A549 (cell line): ENCODE data around the gene WASHC3. TPM values are rescaled to one million over a fixed set of nuclear protein-coding genes. Genes with fewer than 3 reads are reported as not detected.

Source experiments
- polyA plus RNA-seq, 4 experiments: library from polyadenylated mRNA; depleted of rRNA in 3 of 4; stranded (reverse); fragments of >200 nt; fragmentation: RNase III in 1 of 4; extraction: RNeasy Plus Mini Kit Qiagen cat#74134 plus additional on column Dnase treatment in 1 of 4; gene quantifications; 2 replicates in 3 of 4; 3 replicates in 1 of 4; pipeline ENCODE4 v1.2.3, GENCODE V29; 2011 to 2017

WASHC3 gene
- polyA plus RNA-seq, 2 of the 4 experiments (the other 2 are of a cell fraction), result 39.1 to 54.9 TPM

Other genes with a start within 250 kb of the WASHC3 start
- 29.3 and 35.2 TPM in 2 replicates for gene GNPTAB, start 231.0 kb downstream of the WASHC3 start, polyA plus RNA-seq (2011; rRNA removed)
- gene GNPTAB, start 231.0 kb downstream of the WASHC3 start, polyA plus RNA-seq (2017; fragmentation: RNase III; extraction: RNeasy Plus Mini Kit Qiagen cat#74134 plus additional on column Dnase treatment), result 18.8 to 20.3 TPM (median 19.1 TPM) in 3 replicates
- gene DRAM1, start 184.4 kb downstream of the WASHC3 start, polyA plus RNA-seq (2011; rRNA removed), result 28.0 and 31.1 TPM in 2 replicates
- gene DRAM1, start 184.4 kb downstream of the WASHC3 start, polyA plus RNA-seq (2017; fragmentation: RNase III; extraction: RNeasy Plus Mini Kit Qiagen cat#74134 plus additional on column Dnase treatment), result 39.1 to 41.2 TPM (median 41.0 TPM) in 3 replicates
- 91.9 and 118 TPM in 2 replicates for gene NUP37, start 58.1 kb upstream of the WASHC3 start, polyA plus RNA-seq (2011; rRNA removed)
- gene NUP37, start 58.1 kb upstream of the WASHC3 start, polyA plus RNA-seq (2017; fragmentation: RNase III; extraction: RNeasy Plus Mini Kit Qiagen cat#74134 plus additional on column Dnase treatment), result 98.0 to 103 TPM (median 101 TPM) in 3 replicates
- 32.6 and 58.2 TPM in 2 replicates for gene PARPBP, start 58.2 kb upstream of the WASHC3 start, polyA plus RNA-seq (2011; rRNA removed)
- gene PARPBP, start 58.2 kb upstream of the WASHC3 start, polyA plus RNA-seq (2017; fragmentation: RNase III; extraction: RNeasy Plus Mini Kit Qiagen cat#74134 plus additional on column Dnase treatment), result 31.8 to 32.8 TPM (median 32.4 TPM) in 3 replicates
- gene PMCH, start 135.8 kb upstream of the WASHC3 start, polyA plus RNA-seq (2011; rRNA removed), result not detected in 2 replicates
- gene PMCH, start 135.8 kb upstream of the WASHC3 start, polyA plus RNA-seq (2017; fragmentation: RNase III; extraction: RNeasy Plus Mini Kit Qiagen cat#74134 plus additional on column Dnase treatment), result not detected in 3 replicates